Tongue (tissue), 2 donors: ENCODE data around the gene SLC25A12. TPM values are rescaled to one million over a fixed set of nuclear protein-coding genes. Genes with fewer than 3 reads are reported as not detected.
A peak's percentile ranks its signal among the peaks of the same experiment; 100 is the strongest.

Experiments used
- DNase-seq: peaks from one replicate; pipeline ENCODE4 v3.0.0-alpha.2; 2015
- total RNA-seq: library from RNA; depleted of rRNA; stranded (reverse); fragments of >200 nt; gene quantifications from one replicate; pipeline ENCODE4 v1.2.3, GENCODE V29; 2014

The SLC25A12 gene
- total RNA-seq, 1 donor from 2014 or later: 83.1 TPM

- DNase-seq: no peak
Measured at GRCh38 chr2:171883275-171883893, 10.7 kb downstream of the SLC25A12 start.

GRCh38 chr2:171882089-171882769 lies 11.8 kb downstream of the SLC25A12 start:
- DNase-seq: no peak

GRCh38 chr2:171880774-171881173 lies 13.3 kb downstream of the SLC25A12 start:
- no peak for DNase-seq

GRCh38 chr2:171879865-171880264 lies 14.2 kb downstream of the SLC25A12 start:
- no peak for DNase-seq

- peak; percentile 44 for DNase-seq
Measured at GRCh38 chr2:171878481-171878993, 15.5 kb downstream of the SLC25A12 start.

- no peak for DNase-seq
Measured at GRCh38 chr2:171874963-171875362, 19.1 kb downstream of the SLC25A12 start.

- DNase-seq: no peak
Measured at GRCh38 chr2:171874517-171874916, 19.5 kb downstream of the SLC25A12 start.

GRCh38 chr2:171864357-171864985 lies 29.6 kb downstream of the SLC25A12 start:
- peak; percentile 29 for DNase-seq

GRCh38 chr2:171862501-171862900 lies 31.5 kb downstream of the SLC25A12 start:
- no peak for DNase-seq

GRCh38 chr2:171858397-171858958 lies 35.6 kb downstream of the SLC25A12 start:
- peak; percentile 4 for DNase-seq

- no peak for DNase-seq
Measured at GRCh38 chr2:171855401-171855800, 38.6 kb downstream of the SLC25A12 start.

GRCh38 chr2:171852366-171852888 lies 41.6 kb downstream of the SLC25A12 start:
- peak; percentile 26 for DNase-seq

- DNase-seq: no peak
Measured at GRCh38 chr2:171847627-171848026, 46.4 kb downstream of the SLC25A12 start.

GRCh38 chr2:171846894-171847293 lies 47.1 kb downstream of the SLC25A12 start:
- DNase-seq: no peak

- no peak for DNase-seq
Measured at GRCh38 chr2:171841996-171842395, 52.0 kb downstream of the SLC25A12 start.

- no peak for DNase-seq
Measured at GRCh38 chr2:171837736-171838135, 56.3 kb downstream of the SLC25A12 start.

- peak; percentile 48 for DNase-seq
Measured at GRCh38 chr2:171836146-171836910, 57.7 kb downstream of the SLC25A12 start.

GRCh38 chr2:171835386-171835785 lies 58.7 kb downstream of the SLC25A12 start:
- no peak for DNase-seq

- DNase-seq: no peak
Measured at GRCh38 chr2:171834286-171834685, 59.8 kb downstream of the SLC25A12 start.

GRCh38 chr2:171832489-171832888 lies 61.6 kb downstream of the SLC25A12 start:
- no peak for DNase-seq

GRCh38 chr2:171830039-171830438 lies 64.0 kb downstream of the SLC25A12 start:
- no peak for DNase-seq

GRCh38 chr2:171824086-171824485 lies 70.0 kb downstream of the SLC25A12 start:
- DNase-seq: no peak
